ENCODE measurements around the gene CFAP46.

GRCh38 chr10:132828681-132829080 is 113.7 kb downstream of the CFAP46 start:
- TF ChIP-seq CTCF (IDR thresholded peaks at IDR 0.05) (no peak), POLR2AphosphoS5 (IDR thresholded peaks at IDR 0.05) (no peak)
